ENCODE measurements around the gene CCNT2.

Gene CCNT2

GRCh38 chr2:134882773-134883172 lies 35.8 kb upstream of the CCNT2 start:
- no peak overlapping the region for H3K27ac ChIP-seq (ENCODE audit: low read length, poor library complexity, severe bottlenecking)
- no peak overlapping the region for H2BK15ac ChIP-seq (ENCODE audit: low read depth, poor library complexity, severe bottlenecking)
- H3K79me1 ChIP-seq (replicated peaks; ENCODE audit: low read length, poor library complexity, severe bottlenecking) = no peaks in the 10 kb centered on the region
- no peak overlapping the region for H2BK120ac ChIP-seq (ENCODE audit: low read depth, low read length)
- H3K4ac ChIP-seq (ENCODE audit: low read depth in 1 of 2, low read length in 2 of 2) = no peak overlapping the region
- H3K23ac ChIP-seq (ENCODE audit: low read length in 2 of 2) = no peak overlapping the region
- H3K9ac ChIP-seq (ENCODE audit: low read length) = no peak overlapping the region
- H2AK5ac ChIP-seq (ENCODE audit: low read length, severe bottlenecking) = no peak overlapping the region
- no peak overlapping the region for H2AFZ ChIP-seq (ENCODE audit: low read depth, low read length)
- no peak overlapping the region for H2BK5ac ChIP-seq (ENCODE audit: low read depth, low read length, poor library complexity, severe bottlenecking)
- no peak overlapping the region for H4K91ac ChIP-seq (ENCODE audit: low read length)
- H3K27me3 ChIP-seq (ENCODE audit: control insufficient read depth in 1 of 2, insufficient read depth in 1 of 2, low read length in 2 of 2) = no peaks in the 10 kb centered on the region
- no peak overlapping the region for H3K4me3 ChIP-seq (ENCODE audit: insufficient read depth in 1 of 2, low read depth in 1 of 2, low read length in 2 of 2)
- no peaks in the 10 kb centered on the region for H3K36me3 ChIP-seq (ENCODE audit: control insufficient read depth in 1 of 2, insufficient read depth in 2 of 2, low read depth in 1 of 2, low read length in 2 of 2)
- no peak overlapping the region for H2BK12ac ChIP-seq (ENCODE audit: low read length in 2 of 2)
- H4K8ac ChIP-seq (ENCODE audit: low read length) = no peak overlapping the region
- H3K4me1 ChIP-seq (ENCODE audit: control insufficient read depth, insufficient read depth, low read depth, low read length) = no peaks in the 10 kb centered on the region
- DNase-seq = no peak
- H3K18ac ChIP-seq (ENCODE audit: low read depth in 1 of 2, low read length in 2 of 2) = no peak overlapping the region
- H3K14ac ChIP-seq (ENCODE audit: low read length in 2 of 2) = no peak overlapping the region
- H3K4me2 ChIP-seq (ENCODE audit: low read length, poor library complexity, severe bottlenecking) = no peak overlapping the region
- peaks cover 3% of the 10 kb centered on the region for H3K9me3 ChIP-seq (ENCODE audit: control insufficient read depth, low read length)

- H2AFZ ChIP-seq (ENCODE audit: low read depth, low read length) = no peak overlapping the region
- no peaks in the 10 kb centered on the region for H3K36me3 ChIP-seq (ENCODE audit: control insufficient read depth in 1 of 2, insufficient read depth in 2 of 2, low read depth in 1 of 2, low read length in 2 of 2)
- H2AK5ac ChIP-seq (ENCODE audit: low read length, severe bottlenecking) = no peak overlapping the region
- no peaks in the 10 kb centered on the region for H3K79me1 ChIP-seq (replicated peaks; ENCODE audit: low read length, poor library complexity, severe bottlenecking)
- no peak overlapping the region for H3K9ac ChIP-seq (ENCODE audit: low read length)
- H3K14ac ChIP-seq (ENCODE audit: low read length in 2 of 2) = no peak overlapping the region
- no peak overlapping the region for H2BK15ac ChIP-seq (ENCODE audit: low read depth, poor library complexity, severe bottlenecking)
- no peak overlapping the region for H3K4me2 ChIP-seq (ENCODE audit: low read length, poor library complexity, severe bottlenecking)
- H3K27me3 ChIP-seq (ENCODE audit: control insufficient read depth in 1 of 2, insufficient read depth in 1 of 2, low read length in 2 of 2) = no peaks in the 10 kb centered on the region
- no peak overlapping the region for H3K27ac ChIP-seq (ENCODE audit: low read length, poor library complexity, severe bottlenecking)
- no peak overlapping the region for H3K18ac ChIP-seq (ENCODE audit: low read depth in 1 of 2, low read length in 2 of 2)
- no peak overlapping the region for H3K23ac ChIP-seq (ENCODE audit: low read length in 2 of 2)
- H2BK12ac ChIP-seq (ENCODE audit: low read length in 2 of 2) = no peak overlapping the region
- no peak overlapping the region for H4K8ac ChIP-seq (ENCODE audit: low read length)
- no peak overlapping the region for H4K91ac ChIP-seq (ENCODE audit: low read length)
- H3K4ac ChIP-seq (ENCODE audit: low read depth in 1 of 2, low read length in 2 of 2) = no peak overlapping the region
- H3K4me3 ChIP-seq (ENCODE audit: insufficient read depth in 1 of 2, low read depth in 1 of 2, low read length in 2 of 2) = no peak overlapping the region
- no peak for DNase-seq
- H3K4me1 ChIP-seq (ENCODE audit: control insufficient read depth, insufficient read depth, low read depth, low read length) = no peaks in the 10 kb centered on the region
- H2BK120ac ChIP-seq (ENCODE audit: low read depth, low read length) = no peak overlapping the region
- H3K9me3 ChIP-seq (ENCODE audit: control insufficient read depth, low read length) = peaks cover 3% of the 10 kb centered on the region
- H2BK5ac ChIP-seq (ENCODE audit: low read depth, low read length, poor library complexity, severe bottlenecking) = no peak overlapping the region
- 100% methylated on average over 3 of the region's 3 CpGs for WGBS
Observed at GRCh38 chr2:134883552-134884293, 34.9 kb upstream of the CCNT2 start.

DNA sequence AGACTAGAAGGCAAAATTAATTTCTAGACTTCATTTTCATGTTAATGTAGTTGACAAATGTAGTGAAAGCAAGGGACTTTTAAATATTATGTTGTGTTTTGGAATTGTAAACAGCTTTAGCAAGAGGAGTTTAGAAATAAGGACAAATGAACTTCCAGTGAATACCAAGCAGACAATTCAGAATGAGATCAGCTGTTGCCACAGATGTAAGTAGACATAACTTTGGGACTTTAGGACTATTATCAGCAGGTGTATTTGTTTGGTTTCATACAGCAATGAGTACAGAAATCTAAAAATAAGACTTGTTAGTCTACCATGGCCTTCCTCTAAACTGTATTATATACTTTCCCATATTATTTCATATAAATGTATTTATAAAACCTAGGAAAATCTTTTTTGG lies 34.2 kb upstream of the CCNT2 start:
- Histone ChIP-seq H3K9me3 (ENCODE audit: control insufficient read depth, low read length) (peaks cover under 1% of the 10 kb centered on the region), H3K27me3 (ENCODE audit: control insufficient read depth in 1 of 2, insufficient read depth in 1 of 2, low read length in 2 of 2) (no peaks in the 10 kb centered on the region), H4K91ac (ENCODE audit: low read length) (no peak overlapping the region), H3K4me2 (ENCODE audit: low read length, poor library complexity, severe bottlenecking) (no peak overlapping the region), H2AK5ac (ENCODE audit: low read length, severe bottlenecking) (no peak overlapping the region), H3K27ac (ENCODE audit: low read length, poor library complexity, severe bottlenecking) (no peak overlapping the region), H3K9ac (ENCODE audit: low read length) (no peak overlapping the region), H2BK15ac (ENCODE audit: low read depth, poor library complexity, severe bottlenecking) (no peak overlapping the region), H3K4ac (ENCODE audit: low read depth in 1 of 2, low read length in 2 of 2) (no peak overlapping the region), H2AFZ (ENCODE audit: low read depth, low read length) (no peak overlapping the region), H3K36me3 (ENCODE audit: control insufficient read depth in 1 of 2, insufficient read depth in 2 of 2, low read depth in 1 of 2, low read length in 2 of 2) (no peaks in the 10 kb centered on the region), H3K4me1 (ENCODE audit: control insufficient read depth, insufficient read depth, low read depth, low read length) (no peaks in the 10 kb centered on the region), H3K4me3 (ENCODE audit: insufficient read depth in 1 of 2, low read depth in 1 of 2, low read length in 2 of 2) (no peak overlapping the region), H2BK12ac (ENCODE audit: low read length in 2 of 2) (no peak overlapping the region), H2BK5ac (ENCODE audit: low read depth, low read length, poor library complexity, severe bottlenecking) (no peak overlapping the region), H3K79me1 (replicated peaks; ENCODE audit: low read length, poor library complexity, severe bottlenecking) (no peaks in the 10 kb centered on the region), H2BK120ac (ENCODE audit: low read depth, low read length) (no peak overlapping the region), H3K14ac (ENCODE audit: low read length in 2 of 2) (no peak overlapping the region), H3K18ac (ENCODE audit: low read depth in 1 of 2, low read length in 2 of 2) (no peak overlapping the region), H3K23ac (ENCODE audit: low read length in 2 of 2) (no peak overlapping the region), H4K8ac (ENCODE audit: low read length) (no peak overlapping the region)
- DNase-seq = no peak

DNA sequence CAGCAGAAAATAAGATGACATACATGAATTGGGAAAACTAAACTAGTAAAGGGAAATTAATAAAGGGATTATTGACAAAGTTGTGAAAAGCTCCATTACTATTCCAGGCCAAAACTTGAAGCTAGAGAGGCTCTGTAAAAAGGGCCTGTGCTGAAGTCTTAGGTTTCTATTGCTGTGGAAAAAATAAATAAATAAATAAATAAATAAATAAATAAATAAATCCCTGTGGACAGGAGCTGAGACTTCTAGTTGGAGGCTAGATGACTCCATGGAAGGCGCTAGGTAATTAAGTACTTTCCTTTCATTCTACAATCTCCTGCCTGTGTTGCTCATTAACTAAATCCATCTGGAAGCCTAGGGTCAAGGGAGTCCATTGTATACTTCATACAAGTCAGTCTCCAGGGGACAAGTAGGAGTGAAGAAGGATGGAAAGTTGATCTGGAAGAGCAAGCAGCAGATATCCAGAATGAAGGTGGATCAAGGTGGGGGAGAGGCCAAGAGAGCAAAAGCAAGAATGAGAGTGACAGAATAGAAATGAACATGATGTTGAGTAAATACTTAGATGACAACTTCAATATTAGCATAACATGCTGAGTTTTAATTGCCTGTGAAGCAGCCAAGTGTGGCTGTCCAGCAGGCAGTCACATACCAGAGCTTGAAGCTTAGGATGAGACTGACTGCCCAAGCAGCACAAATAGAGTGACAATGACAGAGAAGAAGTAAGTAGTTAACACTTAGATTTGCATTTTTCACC lies 26.2 kb upstream of the CCNT2 start:
- Histone ChIP-seq H2BK120ac (ENCODE audit: low read depth, low read length) (no peak overlapping the region), H4K91ac (ENCODE audit: low read length) (no peak overlapping the region), H3K4ac (ENCODE audit: low read depth in 1 of 2, low read length in 2 of 2) (no peak overlapping the region), H3K4me2 (ENCODE audit: low read length, poor library complexity, severe bottlenecking) (no peak overlapping the region), H2BK12ac (ENCODE audit: low read length in 2 of 2) (no peak overlapping the region), H4K8ac (ENCODE audit: low read length) (no peak overlapping the region), H3K27ac (ENCODE audit: low read length, poor library complexity, severe bottlenecking) (no peak overlapping the region), H3K23ac (ENCODE audit: low read length in 2 of 2) (no peak overlapping the region), H3K18ac (ENCODE audit: low read depth in 1 of 2, low read length in 2 of 2) (no peak overlapping the region), H2AK5ac (ENCODE audit: low read length, severe bottlenecking) (no peak overlapping the region), H3K9me3 (ENCODE audit: control insufficient read depth, low read length) (no peaks in the 10 kb centered on the region), H3K27me3 (ENCODE audit: control insufficient read depth in 1 of 2, insufficient read depth in 1 of 2, low read length in 2 of 2) (no peaks in the 10 kb centered on the region), H3K36me3 (ENCODE audit: control insufficient read depth in 1 of 2, insufficient read depth in 2 of 2, low read depth in 1 of 2, low read length in 2 of 2) (no peaks in the 10 kb centered on the region), H2AFZ (ENCODE audit: low read depth, low read length) (no peak overlapping the region), H3K4me3 (ENCODE audit: insufficient read depth in 1 of 2, low read depth in 1 of 2, low read length in 2 of 2) (no peak overlapping the region), H3K14ac (ENCODE audit: low read length in 2 of 2) (no peak overlapping the region), H3K4me1 (ENCODE audit: control insufficient read depth, insufficient read depth, low read depth, low read length) (no peaks in the 10 kb centered on the region), H2BK5ac (ENCODE audit: low read depth, low read length, poor library complexity, severe bottlenecking) (no peak overlapping the region), H3K9ac (ENCODE audit: low read length) (no peak overlapping the region), H2BK15ac (ENCODE audit: low read depth, poor library complexity, severe bottlenecking) (no peak overlapping the region), H3K79me1 (replicated peaks; ENCODE audit: low read length, poor library complexity, severe bottlenecking) (no peaks in the 10 kb centered on the region)
- no peak for DNase-seq
- no CpG with 5 or more reads among the region's 1 CpG for WGBS
